Frontal cortex (tissue), 1 donor: ENCODE measurements around the gene AADAC. TPM values are rescaled to one million over a fixed set of nuclear protein-coding genes. Genes with fewer than 3 reads are reported as not detected.

Source experiments
- total RNA-seq: library from RNA; depleted of rRNA; stranded (reverse); fragments of >200 nt; gene quantifications from one replicate; pipeline ENCODE4 v1.2.3, GENCODE V29; 2014

The AADAC gene
- total RNA-seq, 1 donor from 2014 or later: not detected

Other genes starting within 250 kb of the AADAC start
- gene AADACL2, start 80.2 kb upstream of the AADAC start, total RNA-seq: not detected
- 0.41 TPM for gene SUCNR1, start 59.5 kb downstream of the AADAC start, total RNA-seq